H1 (cell line): ENCODE results near the gene LILRB2. TPM values are rescaled to one million over a fixed set of nuclear protein-coding genes. Genes with fewer than 3 reads are reported as not detected.

Experiments used
- CTCF ChIA-PET: fragments of 300-600 bp; sonication (Branson Sonifier 250); formaldehyde crosslinking; loops from one replicate; lab custom pipeline; 2021; ENCODE audit not compliant: partially characterized antibody; lab: Charles Lee
- POLR2A ChIA-PET: fragments of 300-600 bp; sonication (Branson Sonifier 250); formaldehyde crosslinking; loops from one replicate; lab custom pipeline; 2021; ENCODE audit warnings: inconsistent platforms; ENCODE audit not compliant: partially characterized antibody; lab: Charles Lee
- DNase-seq, 2 experiments: peaks; one replicate each; pipeline versions ENCODE4 v3.0.0 to v3.0.0-alpha.2; 2010 to 2022; ENCODE audit warnings: low spot score in 2 of 2, low read depth in 1 of 2, mixed read lengths in 1 of 2
- FAIRE-seq: peaks from 2 replicates; lab custom pipeline; 2011; peaks lifted over from hg19 to GRCh38; lab: Jason Lieb, UNC
- H2AFZ ChIP-seq: 2 replicates; pipeline ENCODE4 v1.8.1; 2012; ENCODE audit warnings: low read length, inconsistent platforms
- H2AK5ac ChIP-seq: 2 replicates; pipeline ENCODE4 v1.6.1; 2013; ENCODE audit warnings: low read depth, low read length
- H2BK120ac ChIP-seq: replicated peaks from 2 replicates; pipeline ENCODE3; 2013; ENCODE audit warnings: low read depth, low read length, inconsistent platforms
- H2BK12ac ChIP-seq: 2 replicates; pipeline ENCODE4 v1.6.1; 2013; ENCODE audit warnings: low read depth, low read length
- H2BK15ac ChIP-seq: 2 replicates; pipeline ENCODE4 v1.6.1; 2013; ENCODE audit warnings: low read length
- H2BK20ac ChIP-seq: 2 replicates; pipeline ENCODE4 v1.6.1; 2013; ENCODE audit warnings: low read length
- H2BK5ac ChIP-seq: 2 replicates; pipeline ENCODE4 v1.6.1; 2013; ENCODE audit warnings: low read depth, low read length
- H3K14ac ChIP-seq: 2 replicates; pipeline ENCODE4 v1.6.1; 2013; ENCODE audit warnings: inconsistent platforms; ENCODE audit not compliant: insufficient read length
- H3K18ac ChIP-seq: 2 replicates; pipeline ENCODE4 v1.6.1; 2013; ENCODE audit warnings: low read length; ENCODE audit errors: extremely low read depth
- H3K23ac ChIP-seq: 2 replicates; pipeline ENCODE4 v1.6.1; 2013; ENCODE audit warnings: inconsistent platforms; ENCODE audit not compliant: insufficient read length
- H3K23me2 ChIP-seq: 2 replicates; pipeline ENCODE4 v1.6.1; 2013; ENCODE audit warnings: low read depth, low read length
- H3K27ac ChIP-seq: 2 replicates; pipeline ENCODE4 v1.6.1; 2011; ENCODE audit warnings: low read depth, low read length, inconsistent platforms
- H3K27me3 ChIP-seq, 4 experiments: replicated peaks in 1 of 4; 1 replicate in 1 of 4; 2 replicates in 3 of 4; pipeline versions ENCODE4 v1.6.1 to v1.8.1; 2011 to 2013; ENCODE audit warnings: low read length in 3 of 4, mild to moderate bottlenecking in 3 of 4, inconsistent platforms in 2 of 4, mixed read lengths in 2 of 4, moderate library complexity in 1 of 4; ENCODE audit not compliant: control insufficient read depth in 3 of 4, insufficient read depth in 3 of 4; ENCODE audit errors: extremely low read depth in 1 of 4
- H3K36me3 ChIP-seq, 4 experiments: 2 replicates each; pipeline versions ENCODE4 v1.6.1 to v1.8.1; 2011 to 2013; ENCODE audit warnings: mild to moderate bottlenecking in 4 of 4, low read length in 3 of 4, moderate library complexity in 2 of 4, control low read depth in 1 of 4, inconsistent platforms in 1 of 4; ENCODE audit not compliant: insufficient read depth in 4 of 4, control insufficient read depth in 2 of 4
- H3K4ac ChIP-seq: replicated peaks from 2 replicates; pipeline ENCODE3; 2013; ENCODE audit warnings: low read length, low read depth, mixed read lengths, inconsistent platforms; ENCODE audit not compliant: insufficient read length
- H3K4me1 ChIP-seq, 4 experiments: replicated peaks in 1 of 4; 1 replicate in 1 of 4; 2 replicates in 3 of 4; pipeline versions ENCODE4 v1.6.1 to v1.8.1; 2011 to 2013; ENCODE audit warnings: low read length in 3 of 4, inconsistent platforms in 2 of 4, mixed read lengths in 1 of 4; ENCODE audit not compliant: insufficient read depth in 4 of 4, control insufficient read depth in 3 of 4
- H3K4me2 ChIP-seq, 2 experiments: 2 replicates each; pipeline versions ENCODE4 v1.6.1 to v1.8.1; 2011 to 2013; ENCODE audit warnings: low read depth in 2 of 2, low read length in 2 of 2, control low read depth in 1 of 2, inconsistent platforms in 1 of 2, mild to moderate bottlenecking in 1 of 2; ENCODE audit not compliant: insufficient read depth in 1 of 2
- H3K4me3 ChIP-seq, 4 experiments: fragments of 200-600, 300-600 bp in 1 of 4; sonication (generic), shearing (Covaris generic), sonication (Bioruptor Twin) in 1 of 4; 2 replicates each; pipeline versions ENCODE4 v1.5.1 to v1.8.1; 2011 to 2016; ENCODE audit warnings: low read length in 4 of 4, low read depth in 3 of 4, control low read depth in 2 of 4, inconsistent platforms in 2 of 4, mild to moderate bottlenecking in 2 of 4, mixed read lengths in 1 of 4, moderate library complexity in 1 of 4; ENCODE audit not compliant: insufficient read depth in 2 of 4; ENCODE audit errors: extremely low read depth in 1 of 4
- H3K56ac ChIP-seq: replicated peaks from 2 replicates; pipeline ENCODE3; 2013; ENCODE audit warnings: low read depth, mild to moderate bottlenecking, mixed read lengths, low read length, inconsistent platforms; ENCODE audit not compliant: insufficient read length
- H3K79me1 ChIP-seq: 2 replicates; pipeline ENCODE4 v1.6.1; 2013; ENCODE audit warnings: low read depth, low read length, control low read depth
- H3K79me2 ChIP-seq, 2 experiments: 2 replicates each; pipeline versions ENCODE4 v1.6.1 to v1.8.1; 2012 to 2013; ENCODE audit warnings: low read length in 2 of 2, mild to moderate bottlenecking in 2 of 2, inconsistent platforms in 1 of 2; ENCODE audit not compliant: insufficient read depth in 2 of 2, control insufficient read depth in 1 of 2
- H3K9ac ChIP-seq, 4 experiments: replicated peaks in 1 of 4; 1 replicate in 1 of 4; 2 replicates in 3 of 4; pipeline versions ENCODE4 v1.6.1 to v1.8.1; 2011 to 2013; ENCODE audit warnings: low read depth in 3 of 4, low read length in 3 of 4, control low read depth in 2 of 4, mild to moderate bottlenecking in 2 of 4, moderate library complexity in 2 of 4, inconsistent platforms in 1 of 4; ENCODE audit errors: extremely low read depth in 1 of 4
- H3K9me3 ChIP-seq, 2 experiments: 2 replicates each; pipeline versions ENCODE4 v1.6.1 to v1.8.1; 2012 to 2013; ENCODE audit warnings: mild to moderate bottlenecking in 2 of 2, moderate library complexity in 2 of 2, control low read depth in 1 of 2, inconsistent platforms in 1 of 2, low read depth in 1 of 2, low read length in 1 of 2, mixed read lengths in 1 of 2; ENCODE audit not compliant: insufficient read depth in 2 of 2
- H4K20me1 ChIP-seq, 2 experiments: replicated peaks in 1 of 2; 2 replicates each; pipeline versions ENCODE3 to v1.8.1; 2011 to 2013; ENCODE audit warnings: inconsistent platforms in 2 of 2, low read length in 2 of 2, mild to moderate bottlenecking in 1 of 2; ENCODE audit not compliant: insufficient read depth in 2 of 2, control insufficient read depth in 1 of 2
- H4K5ac ChIP-seq: 2 replicates; pipeline ENCODE4 v1.6.1; 2013; ENCODE audit warnings: low read length, low read depth, mixed read lengths, inconsistent platforms; ENCODE audit not compliant: insufficient read length
- H4K8ac ChIP-seq: 2 replicates; pipeline ENCODE4 v1.8.0; 2013; ENCODE audit warnings: mild to moderate bottlenecking, moderate library complexity, low read length, inconsistent platforms; ENCODE audit not compliant: insufficient read depth; ENCODE audit errors: extremely low read depth
- H4K91ac ChIP-seq: replicated peaks from 2 replicates; pipeline ENCODE3; 2013; ENCODE audit warnings: low read length, mixed read lengths, inconsistent platforms; ENCODE audit not compliant: insufficient read length
- EZH2 ChIP-seq: fragments of 200-600 bp; sonication (generic); IDR thresholded peaks from 2 replicates; pipeline ENCODE4 v1.7.1; 2012; ENCODE audit warnings: low read depth, mild to moderate bottlenecking, moderate library complexity, low read length, inconsistent platforms; ENCODE audit not compliant: severe bottlenecking
- RAD21 ChIP-seq, 2 experiments: IDR thresholded peaks in 1 of 2; conservative IDR thresholded peaks in 1 of 2; 2 replicates each; pipeline ENCODE4 v1.6.1; 2011; ENCODE audit warnings: low read depth in 2 of 2, low read length in 2 of 2, improper control_type of control experiment in 1 of 2, inconsistent platforms in 1 of 2, mild to moderate bottlenecking in 1 of 2, moderate library complexity in 1 of 2
- SAP30 ChIP-seq: fragments of 300-600 bp; sonication (generic); IDR thresholded peaks from 2 replicates; pipeline ENCODE4 v1.7.1; 2012; ENCODE audit warnings: low read length, moderate library complexity, mild to moderate bottlenecking, inconsistent platforms; ENCODE audit not compliant: insufficient read depth, insufficient replicate concordance
- SP4 ChIP-seq: IDR thresholded peaks from 2 replicates; pipeline ENCODE4 v1.6.1; 2012; ENCODE audit warnings: low read length, inconsistent platforms
- TBP ChIP-seq: IDR thresholded peaks from 2 replicates; pipeline ENCODE4 v1.6.1; 2011; ENCODE audit warnings: low read depth, low read length, improper control_type of control experiment
- WGBS, 2 experiments: shearing (Covaris generic) in 1 of 2; methylation state at CpG; one replicate each; pipeline versions ENCODE4 v1.1.6 to v1.1.7; 2013 to 2015; ENCODE audit warnings: low lambda C conversion rate in 2 of 2, mixed read lengths in 2 of 2, inconsistent platforms in 1 of 2, low coverage in 1 of 2, missing lambda C conversion rate in 1 of 2; ENCODE audit not compliant: insufficient replicate concordance in 2 of 2, insufficient coverage in 1 of 2, insufficient read length in 1 of 2; ENCODE audit errors: extremely low coverage in 1 of 2, missing lambda C conversion rate in 1 of 2; 5-methylcytosine and 5-hydroxymethylcytosine counted together
- polyA plus RNA-seq, 7 experiments: library from polyadenylated mRNA; depleted of rRNA in 3 of 7; stranded (reverse) in 5 of 7; unstranded in 2 of 7; fragments of >200 nt in 5 of 7; fragments of 200-250 nt in 2 of 7; gene quantifications; 1 replicate in 5 of 7; 2 replicates in 1 of 7; 4 replicates in 1 of 7; pipeline versions ENCODE4 v1.2.1 to v1.2.3, GENCODE V29; 2011 to 2013; ENCODE audit warnings: missing spikeins in 2 of 7, mixed read lengths in 2 of 7
- total RNA-seq: library from RNA; stranded (reverse); fragmentation: NEBNext Ultra II Directional; extraction: Animal tissue kit (Norgen Biotek cat#: 25700); gene quantifications from 2 replicates; pipeline ENCODE4 v1.2.1, GENCODE V29; 2021

LILRB2 gene
- total and polyA plus RNA-seq, 2 of the 8 experiments (the other 6 are each of a cell fraction or from before 2014, with no cell fraction given), result not detected

- Histone ChIP-seq H4K8ac (no peak overlapping the region), H3K27ac (no peak overlapping the region), H2BK120ac (no peak overlapping the region), H3K56ac (no peak overlapping the region)
- FAIRE-seq, result no peak
- TF ChIP-seq SAP30 (no peak), TBP (no peak), RAD21 (IDR thresholded peaks at IDR 0.05 in 1 of 2, conservative IDR thresholded peaks at IDR 0.05 in 1 of 2; ENCODE audit: low read depth in 2 of 2, low read length in 2 of 2) (no peak), EZH2 (no peak), SP4 (no peak)
- TF ChIP-seq, all 59 proteins: peak for 0
- 0 out of 2 replicates have a peak overlapping the region, but pooled peaks have one; percentile 21 for H2BK5ac ChIP-seq
- H2AFZ ChIP-seq, result no peak overlapping the region
- no peaks in the 10 kb centered on the region for H3K79me2 ChIP-seq
- no peak overlapping the region for H3K23ac ChIP-seq
- H3K4me2 ChIP-seq, result no peak overlapping the region
- 85% methylated on average over 6 of the region's 6 CpGs; no CpG with 5 or more reads in 1 of the 2 experiments for WGBS, 2 experiments
- H3K9ac ChIP-seq, result no peak overlapping the region
- no peak overlapping the region for H2BK20ac ChIP-seq
- H3K4me1 ChIP-seq, result no peaks in the 10 kb centered on the region
- ChIA-PET POLR2A (no interaction called here), CTCF (no interaction called here)
- H4K5ac ChIP-seq, result no peak overlapping the region
- no peak overlapping the region for H3K14ac ChIP-seq
- H3K18ac ChIP-seq, result no peak overlapping the region
- peaks cover 0 to 1% of the 10 kb centered on the region in 2 experiments for H4K20me1 ChIP-seq
- no peak overlapping the region for H3K4me3 ChIP-seq
- no peak overlapping the region for H2AK5ac ChIP-seq
- no peak overlapping the region for H2BK15ac ChIP-seq
- no peaks in the 10 kb centered on the region for H3K9me3 ChIP-seq
- H3K79me1 ChIP-seq, result no peaks in the 10 kb centered on the region
- H2BK12ac ChIP-seq, result no peak overlapping the region
- H3K4ac ChIP-seq, result no peak overlapping the region
- no peaks in the 10 kb centered on the region for H3K36me3 ChIP-seq
- H3K23me2 ChIP-seq, result no peaks in the 10 kb centered on the region
- no peak for DNase-seq
- H4K91ac ChIP-seq, result no peak overlapping the region
- H3K27me3 ChIP-seq, result no peaks in the 10 kb centered on the region
Observed at GRCh38 chr19:54312011-54312410, 31.1 kb upstream of the LILRB2 start.
